Kidney epithelial cell (primary cell): ENCODE results near the gene SLC7A6OS. TPM values are rescaled to one million over a fixed set of nuclear protein-coding genes. Genes with fewer than 3 reads are reported as not detected.

ENCODE experiments used
- DNase-seq: peaks from one replicate; pipeline ENCODE4 v3.0.0-alpha.2; 2010; ENCODE audit warnings: low read depth
- H3K27me3 ChIP-seq: 2 replicates; pipeline ENCODE4 v1.6.0; 2011; ENCODE audit warnings: low read length; ENCODE audit not compliant: control insufficient read depth, insufficient read depth
- H3K36me3 ChIP-seq: 2 replicates; pipeline ENCODE4 v1.5.1; 2011; ENCODE audit warnings: low read length; ENCODE audit not compliant: control insufficient read depth, insufficient read depth
- H3K4me3 ChIP-seq: 2 replicates; pipeline ENCODE4 v1.5.1; 2011; ENCODE audit warnings: low read depth, mild to moderate bottlenecking, control low read depth, low read length
- CTCF ChIP-seq: IDR thresholded peaks from 2 replicates; pipeline ENCODE4 v1.5.1; 2011; ENCODE audit warnings: mild to moderate bottlenecking, moderate library complexity, low read length, control low read depth, inconsistent platforms; ENCODE audit not compliant: insufficient read depth, poor library complexity, severe bottlenecking
- total RNA-seq: library from RNA; depleted of rRNA; stranded (reverse); fragments of >200 nt; gene quantifications from 2 replicates; pipeline ENCODE4 v1.2.3, GENCODE V29; 2015

Gene SLC7A6OS
- total RNA-seq, 1 donor from 2014 or later = 10.4 TPM

GRCh38 chr16:68284847-68285246, 25.9 kb downstream of the SLC7A6OS start:
- H3K36me3 ChIP-seq = no peaks in the 10 kb centered on the region
- no peak for DNase-seq
- no peak overlapping the region for H3K4me3 ChIP-seq
- H3K27me3 ChIP-seq = no peaks in the 10 kb centered on the region
- TF ChIP-seq CTCF = no peak

GRCh38 chr16:68283801-68284598, 26.7 kb downstream of the SLC7A6OS start:
- Histone ChIP-seq H3K27me3 (no peaks in the 10 kb centered on the region), H3K36me3 (no peaks in the 10 kb centered on the region), H3K4me3 (no peak overlapping the region)
- no peak for TF ChIP-seq CTCF
- DNase-seq = no peak

- Histone ChIP-seq H3K4me3 (no peak overlapping the region), H3K36me3 (no peaks in the 10 kb centered on the region), H3K27me3 (no peaks in the 10 kb centered on the region)
- no peak for TF ChIP-seq CTCF
- DNase-seq = no peak
Measured at GRCh38 chr16:68283346-68283745, 27.4 kb downstream of the SLC7A6OS start.

GRCh38 chr16:68282064-68282452, 28.7 kb downstream of the SLC7A6OS start:
- DNase-seq = no peak

GRCh38 chr16:68281368-68282063, 29.2 kb downstream of the SLC7A6OS start:
- H3K27me3 ChIP-seq = no peaks in the 10 kb centered on the region
- no peak for TF ChIP-seq CTCF
- no peak for DNase-seq
- no peak overlapping the region for H3K4me3 ChIP-seq
- H3K36me3 ChIP-seq = no peaks in the 10 kb centered on the region

More at GRCh38 chr16:68282064-68282452, 28.7 kb downstream of the SLC7A6OS start:
- Histone ChIP-seq H3K4me3 (no peak overlapping the region), H3K36me3 (no peaks in the 10 kb centered on the region), H3K27me3 (no peaks in the 10 kb centered on the region)
- TF ChIP-seq CTCF = no peak
